NOMO-1 (cell line): ENCODE measurements around the gene NUDT3.
"Not testable (repeated sequence)": the region's sequence is repeated elsewhere in the genome, so short reads cannot be mapped to it uniquely, and the experiment has no call there.

Experiments used
- DNase-seq, 2 experiments: peaks; one replicate each; lab custom pipeline; 2025; ENCODE audit not compliant: unreplicated experiment in 2 of 2; lab: John Stamatoyannopoulos, UW

Gene NUDT3

DNA sequence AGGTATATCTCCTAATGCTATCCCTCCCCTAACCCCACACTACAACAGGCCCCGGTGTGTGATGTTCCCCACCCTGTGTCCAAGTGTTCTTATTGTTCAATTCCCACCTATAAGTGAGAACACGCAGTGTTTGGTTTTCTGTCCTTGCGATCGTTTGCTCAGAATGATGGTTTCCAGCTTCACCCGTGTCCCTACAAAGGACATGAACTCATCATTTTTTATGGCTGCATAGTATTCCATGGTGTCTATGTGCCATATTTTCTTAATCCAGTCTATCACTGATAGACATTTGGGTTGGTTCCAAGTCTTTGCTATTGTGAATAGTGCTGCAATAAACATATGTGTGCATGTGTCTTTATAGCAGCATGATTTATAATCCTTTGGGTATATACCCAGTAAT, 20.6 kb downstream of the NUDT3 start:
- DNase-seq: not testable (repeated sequence)

DNA sequence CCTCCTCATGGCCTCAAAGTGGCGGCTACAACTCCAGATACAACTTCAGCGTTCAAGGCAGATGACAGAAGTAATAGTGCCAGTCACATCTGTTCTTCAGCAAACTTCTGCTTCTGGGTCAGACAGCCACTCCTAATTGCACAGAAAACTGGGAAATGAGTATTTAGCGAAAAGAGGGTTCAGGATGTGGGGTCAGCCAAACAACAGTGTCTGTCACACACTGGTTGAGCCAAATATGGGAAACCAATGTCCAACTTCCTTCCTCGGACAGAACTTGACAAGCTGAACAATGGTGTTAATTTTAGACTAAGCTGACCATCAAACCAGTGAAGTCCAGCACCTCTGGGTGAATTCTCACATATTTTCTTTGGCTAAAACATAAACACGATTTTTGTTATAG, 22.1 kb downstream of the NUDT3 start:
- no peak for DNase-seq

DNA sequence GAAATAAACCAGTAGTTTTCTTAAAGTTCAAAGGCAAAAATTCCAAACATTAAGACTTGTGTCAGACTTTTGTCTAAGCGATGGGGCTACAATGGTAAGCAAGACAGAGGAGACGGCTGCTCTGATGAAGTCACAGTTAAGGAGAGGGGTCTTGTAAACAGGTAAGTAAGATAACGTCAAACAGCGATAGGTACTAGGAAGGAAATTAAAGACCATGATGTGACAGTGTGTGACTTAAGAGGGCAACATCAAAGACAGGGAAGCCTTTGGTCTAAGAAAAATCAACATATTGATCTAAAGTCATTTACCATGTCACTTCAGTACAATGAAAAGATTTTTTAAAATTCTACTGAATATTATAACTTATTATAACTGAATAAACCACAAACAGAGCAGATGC, 23.1 kb downstream of the NUDT3 start:
- no peak for DNase-seq

DNA sequence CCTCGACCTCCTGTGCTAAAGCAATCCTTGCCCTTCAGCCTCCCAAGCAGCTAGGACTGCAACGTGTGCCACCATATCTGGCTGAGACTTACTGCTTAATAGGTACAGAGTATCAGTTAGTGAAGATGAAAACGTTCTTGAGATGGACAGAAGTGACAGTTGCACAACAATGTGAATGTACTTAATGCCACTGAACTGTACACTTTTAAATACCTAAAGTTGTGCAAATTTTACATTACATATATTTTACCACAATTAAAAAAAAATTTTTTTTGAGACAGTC, 25.9 kb downstream of the NUDT3 start:
- DNase-seq: no peak

DNA sequence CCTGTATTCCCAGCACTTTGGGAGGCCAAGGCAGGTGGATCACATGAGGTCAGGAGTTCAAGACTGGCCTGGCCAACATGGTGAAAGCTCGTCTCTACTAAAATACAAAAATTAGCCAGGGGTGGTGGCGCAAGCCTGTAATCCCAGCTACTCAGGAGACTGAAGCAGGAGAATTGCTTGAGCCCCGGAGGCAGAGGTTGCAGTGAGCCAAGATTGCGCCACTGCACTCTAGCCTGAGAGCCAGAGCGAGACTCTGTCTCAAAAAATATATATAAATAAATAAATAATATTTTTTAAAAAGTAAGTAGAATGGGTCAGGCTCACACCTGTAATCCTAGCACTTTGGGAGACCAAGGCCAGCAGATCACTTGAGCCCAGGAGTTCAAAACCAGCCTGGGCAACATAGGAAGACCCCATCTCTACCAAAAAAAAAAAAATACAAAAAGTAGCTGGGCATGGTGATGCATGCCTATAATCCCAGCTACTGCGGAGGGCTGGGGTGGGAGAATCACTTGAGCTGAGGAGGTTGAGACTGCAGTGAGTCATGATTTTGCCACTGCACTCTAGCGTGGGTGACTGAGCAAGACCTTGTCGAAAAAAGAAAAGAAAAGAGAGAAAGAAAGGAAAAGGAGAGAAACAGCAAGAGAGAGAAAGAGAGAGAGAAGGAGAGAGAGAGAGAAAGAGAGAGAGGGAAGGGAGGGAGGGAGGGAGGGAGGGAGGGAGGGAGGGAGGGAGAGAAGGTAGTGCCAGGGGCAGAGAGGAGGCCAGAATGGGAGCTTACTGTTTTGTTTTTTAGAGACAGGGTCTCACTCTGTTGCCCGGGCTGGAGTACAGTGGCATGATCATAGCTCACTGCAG, 26.5 kb downstream of the NUDT3 start:
- not testable (repeated sequence) for DNase-seq

DNA sequence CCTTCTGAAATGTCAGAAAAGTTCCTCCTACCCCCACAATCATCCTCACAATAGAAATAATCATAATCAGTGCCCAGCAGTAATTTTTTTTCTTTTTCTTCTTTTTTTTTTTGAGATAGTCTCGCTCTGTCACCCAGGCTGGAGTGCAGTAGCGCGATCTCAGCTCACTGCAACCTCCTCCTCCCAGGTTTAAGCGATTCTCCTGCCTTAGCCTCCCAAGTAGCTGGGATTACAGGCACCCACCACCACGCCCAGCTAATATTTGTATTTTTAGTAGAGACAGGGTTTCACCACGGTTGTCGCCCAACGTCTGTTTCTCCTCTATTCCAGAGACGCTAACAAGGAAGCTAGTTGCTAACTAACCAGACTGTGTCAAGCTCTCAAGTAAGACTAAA, 28.8 kb downstream of the NUDT3 start:
- DNase-seq: not testable (repeated sequence)

DNA sequence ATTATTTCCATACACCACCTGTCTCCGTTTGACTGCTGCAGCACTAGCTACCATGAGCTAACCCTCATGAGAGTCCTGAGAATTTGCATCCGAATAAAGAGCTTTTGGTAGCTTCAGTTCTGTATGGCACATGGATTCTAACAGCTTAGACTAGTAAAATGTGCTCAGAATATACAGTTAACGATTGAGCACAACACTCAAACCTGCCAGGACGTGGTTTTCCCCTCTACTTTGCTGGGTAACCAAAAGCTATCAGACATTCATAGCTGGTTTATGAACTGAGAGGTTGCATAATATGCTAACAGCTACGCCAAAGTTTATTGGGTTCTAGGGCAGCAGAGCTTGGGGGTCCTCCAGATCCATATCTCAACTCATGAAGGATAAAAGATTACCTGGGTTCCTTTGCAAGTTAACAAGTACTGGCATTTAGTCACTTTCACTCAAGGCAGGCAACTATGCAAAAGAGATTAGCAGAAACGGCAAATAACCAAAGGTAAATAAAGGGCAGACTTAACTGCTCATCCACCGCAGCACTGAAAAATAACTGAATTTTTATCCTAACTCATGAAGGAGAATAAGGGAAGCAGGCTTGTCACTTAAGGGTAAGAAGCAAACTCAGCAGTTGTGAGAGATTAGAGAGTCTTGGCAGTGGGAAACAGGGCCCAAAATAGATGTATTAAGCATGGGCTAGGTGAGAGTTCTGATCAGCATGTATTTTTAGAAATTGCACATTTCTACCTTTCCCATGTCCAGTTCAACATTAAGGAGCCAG, 29.4 kb downstream of the NUDT3 start:
- DNase-seq: peak in 1 of 2 experiments; percentile 48

DNA sequence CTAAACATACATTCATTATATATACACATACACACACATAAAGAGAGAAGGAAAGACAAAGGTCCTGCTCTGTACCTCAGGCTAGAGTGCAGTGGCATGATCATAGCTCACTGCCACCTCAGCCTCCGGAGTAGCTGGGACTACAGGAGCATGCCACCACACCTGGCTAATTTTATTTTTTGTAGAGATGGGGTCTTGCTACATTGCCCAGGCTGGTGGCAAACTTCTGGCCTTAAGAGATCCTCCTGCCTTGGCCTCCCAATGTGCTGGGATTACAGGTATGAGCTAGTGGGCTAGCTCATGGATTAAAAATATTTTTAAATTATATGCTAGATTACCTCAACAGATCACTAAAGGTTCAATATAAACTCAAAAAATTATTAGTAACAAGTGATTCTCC, 30.3 kb downstream of the NUDT3 start:
- DNase-seq: no peak

DNA sequence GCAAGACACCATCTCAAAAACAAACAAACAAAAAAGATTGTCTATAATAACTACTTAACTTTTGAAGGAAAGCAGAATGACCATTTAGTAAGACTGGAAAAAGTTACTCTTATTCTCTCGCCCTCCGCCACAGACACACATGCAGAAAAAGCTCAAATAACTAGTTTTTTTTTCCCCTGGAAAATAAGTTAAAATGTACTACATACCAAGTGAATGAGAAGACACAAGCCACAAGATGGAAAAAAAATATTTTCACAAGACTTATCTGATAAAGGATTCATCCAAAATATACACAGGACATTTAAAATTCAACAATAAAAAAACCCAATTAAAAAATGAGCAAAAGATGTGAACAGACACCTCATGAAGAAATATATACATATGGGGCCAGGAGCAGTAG, 31.9 kb downstream of the NUDT3 start:
- no peak for DNase-seq

DNA sequence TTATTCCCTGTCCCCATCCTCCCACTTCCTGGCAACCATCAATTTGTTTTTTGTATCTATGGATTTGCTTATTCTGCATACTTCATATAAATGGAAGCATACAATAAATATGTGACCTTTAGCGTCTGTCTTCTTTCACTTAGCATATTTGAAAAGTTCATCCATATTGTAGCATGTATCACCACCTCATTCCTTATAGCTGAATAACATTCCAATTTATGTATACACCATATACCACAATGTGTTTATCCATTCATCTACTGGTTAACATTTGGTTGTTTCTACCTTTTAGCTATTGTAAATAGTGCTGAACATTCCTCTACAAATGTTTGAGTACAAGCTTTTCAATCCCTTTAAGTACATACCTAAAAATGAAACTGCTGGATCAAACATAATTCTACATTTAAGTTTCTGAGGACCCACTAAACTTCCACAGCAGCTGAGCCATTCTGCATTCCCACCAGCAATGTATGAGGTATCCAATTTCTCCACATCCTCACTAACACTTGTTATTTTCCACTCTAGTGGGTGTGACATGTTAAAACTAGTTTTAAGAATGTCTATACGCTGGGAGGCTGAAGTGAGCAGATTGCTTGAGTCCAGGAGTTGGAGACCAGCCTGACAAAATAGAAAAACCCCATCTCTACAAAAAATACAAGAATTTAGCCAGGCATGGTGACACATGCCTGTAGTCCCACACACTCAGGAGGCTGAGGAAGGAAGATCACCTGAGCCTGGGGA, 32.9 kb downstream of the NUDT3 start:
- no peak for DNase-seq

DNA sequence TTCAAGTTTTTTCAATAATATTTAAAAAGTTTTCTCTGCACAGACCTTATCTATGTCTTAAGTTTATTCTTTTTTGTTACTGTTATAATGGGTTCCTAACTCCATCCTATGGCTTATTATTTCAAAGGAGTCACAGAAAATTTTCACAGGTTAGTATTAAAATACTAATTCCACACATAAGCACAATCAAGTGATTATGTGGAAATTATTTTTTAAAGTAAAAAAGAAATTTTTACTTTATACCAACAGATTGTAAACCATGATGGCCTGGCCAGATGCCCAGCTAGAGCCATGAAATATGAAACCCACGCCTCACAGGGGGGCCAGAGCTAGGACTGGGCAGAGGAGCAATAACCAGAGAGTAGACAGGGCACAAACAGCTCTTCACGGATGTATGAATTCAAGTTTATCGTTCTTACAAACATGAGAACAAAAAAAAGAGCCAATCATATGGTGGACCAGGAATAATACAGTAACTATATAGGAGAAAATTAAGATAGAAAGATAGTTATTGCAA, 34.0 kb downstream of the NUDT3 start:
- no peak for DNase-seq

DNA sequence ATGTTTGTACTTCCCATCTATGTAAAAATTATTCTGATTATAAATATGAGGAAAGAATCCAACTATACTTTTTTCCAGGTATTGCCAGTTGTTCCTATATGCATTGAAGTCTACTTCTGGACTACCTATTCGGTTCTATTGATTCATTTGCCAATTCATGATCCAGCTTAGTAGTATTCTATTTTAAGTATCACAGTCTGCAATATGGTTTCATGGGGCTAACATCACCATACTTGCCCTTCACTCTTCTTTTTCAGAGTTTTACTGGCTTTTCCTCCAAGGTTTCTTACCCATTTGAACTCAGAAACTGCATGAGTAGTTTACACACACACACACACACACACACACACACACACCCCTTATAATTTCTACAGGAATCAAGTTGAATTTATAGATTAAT, 34.5 kb downstream of the NUDT3 start:
- DNase-seq: no peak

DNA sequence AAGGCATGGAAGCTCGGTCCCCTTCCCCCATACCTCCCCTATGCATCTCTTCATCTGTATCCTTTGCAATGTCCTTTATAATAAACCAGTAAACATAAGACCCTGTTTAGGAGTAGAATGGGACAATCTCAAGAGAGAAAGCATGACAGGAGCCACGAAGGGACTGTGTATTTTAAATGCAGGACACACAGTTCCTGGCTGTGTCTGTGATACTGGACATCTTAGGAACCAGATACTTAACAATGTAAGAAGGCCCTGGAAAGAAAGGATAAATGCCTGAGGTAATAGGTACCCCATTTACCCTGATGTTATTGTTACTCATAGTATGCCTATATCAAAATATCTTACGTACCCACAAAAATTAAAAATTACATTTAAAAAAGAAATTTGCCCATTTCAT, 36.6 kb downstream of the NUDT3 start:
- DNase-seq: no peak

DNA sequence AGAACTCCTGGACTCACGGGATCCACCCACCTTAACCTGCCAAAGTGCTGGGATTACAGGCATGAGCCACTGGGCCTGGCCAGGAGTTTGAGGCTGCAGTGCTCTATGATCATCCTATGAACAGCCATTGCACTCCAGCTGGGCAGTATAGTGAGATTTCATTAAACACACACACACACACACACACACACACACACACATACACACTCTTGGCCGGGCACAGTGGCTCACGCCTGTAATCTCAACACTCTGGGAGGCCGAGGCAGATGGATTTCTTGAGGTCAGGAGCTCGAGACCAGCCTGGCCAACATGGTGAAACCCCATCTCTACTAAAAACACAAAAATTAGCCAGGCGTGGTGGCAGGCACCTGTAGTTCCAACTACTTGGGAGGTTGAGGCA, 38.2 kb downstream of the NUDT3 start:
- DNase-seq: not testable (repeated sequence)

DNA sequence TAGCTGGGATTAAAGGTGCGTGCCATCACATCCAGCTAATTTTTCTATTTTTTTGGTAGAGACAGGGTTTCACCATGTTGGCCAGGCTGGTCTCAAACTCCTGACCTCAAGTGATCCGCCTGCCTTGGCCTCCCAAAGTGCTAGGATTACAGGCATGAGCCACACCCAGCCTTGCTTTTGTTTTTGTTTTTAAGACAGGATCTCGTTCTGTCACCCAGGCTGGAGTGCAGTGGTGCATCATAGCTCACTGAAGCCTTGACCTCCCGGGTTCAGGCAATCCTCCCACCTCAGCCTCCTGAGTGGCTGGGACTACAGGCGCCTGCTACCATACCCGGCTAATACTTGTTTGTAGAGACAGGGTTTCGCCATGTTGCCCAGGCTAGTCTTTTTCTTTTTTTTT, 38.9 kb downstream of the NUDT3 start:
- not testable (repeated sequence) for DNase-seq

DNA sequence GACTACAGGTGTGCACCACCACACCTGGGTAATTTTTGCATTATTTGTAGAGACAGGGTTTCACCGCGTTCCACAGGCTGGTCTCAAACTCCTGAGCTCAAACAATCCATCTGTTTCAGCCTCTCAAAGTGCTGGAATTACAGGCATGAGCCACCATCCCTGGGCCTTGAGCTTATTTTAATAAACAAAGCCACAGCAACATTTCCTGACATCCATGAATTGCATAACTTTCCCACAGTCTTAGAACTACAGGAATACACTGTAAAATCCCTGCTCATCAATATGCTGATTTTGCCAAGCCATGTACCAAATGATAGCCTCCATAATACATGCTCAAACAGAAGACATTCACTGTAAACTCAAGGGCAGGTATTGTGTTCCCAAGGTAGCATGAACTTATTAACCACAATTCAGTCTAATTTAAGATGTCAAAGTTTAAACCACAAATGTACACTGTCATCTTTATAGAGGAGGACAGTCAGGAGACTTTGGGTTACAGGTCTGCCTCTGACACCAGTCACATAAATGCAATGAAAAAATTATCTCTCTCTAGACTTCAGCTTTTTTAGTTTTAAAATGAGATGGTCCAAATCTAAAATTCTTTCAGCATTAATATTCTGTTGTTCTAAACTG, 40.0 kb downstream of the NUDT3 start:
- no peak for DNase-seq

DNA sequence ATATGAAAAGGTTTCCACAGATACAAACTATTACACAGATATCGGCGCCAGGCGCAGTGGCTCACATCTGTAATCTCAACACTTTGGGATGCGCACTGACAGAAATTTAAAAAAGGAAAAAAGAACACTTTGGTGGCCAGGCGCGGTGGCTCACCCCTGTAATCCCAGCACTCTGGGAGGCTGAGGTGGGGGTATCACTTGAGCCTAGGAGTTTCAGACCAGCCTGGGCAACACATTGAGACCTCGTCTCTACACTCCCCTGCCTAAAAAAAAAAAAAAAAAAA, 41.6 kb downstream of the NUDT3 start:
- DNase-seq: no peak

DNA sequence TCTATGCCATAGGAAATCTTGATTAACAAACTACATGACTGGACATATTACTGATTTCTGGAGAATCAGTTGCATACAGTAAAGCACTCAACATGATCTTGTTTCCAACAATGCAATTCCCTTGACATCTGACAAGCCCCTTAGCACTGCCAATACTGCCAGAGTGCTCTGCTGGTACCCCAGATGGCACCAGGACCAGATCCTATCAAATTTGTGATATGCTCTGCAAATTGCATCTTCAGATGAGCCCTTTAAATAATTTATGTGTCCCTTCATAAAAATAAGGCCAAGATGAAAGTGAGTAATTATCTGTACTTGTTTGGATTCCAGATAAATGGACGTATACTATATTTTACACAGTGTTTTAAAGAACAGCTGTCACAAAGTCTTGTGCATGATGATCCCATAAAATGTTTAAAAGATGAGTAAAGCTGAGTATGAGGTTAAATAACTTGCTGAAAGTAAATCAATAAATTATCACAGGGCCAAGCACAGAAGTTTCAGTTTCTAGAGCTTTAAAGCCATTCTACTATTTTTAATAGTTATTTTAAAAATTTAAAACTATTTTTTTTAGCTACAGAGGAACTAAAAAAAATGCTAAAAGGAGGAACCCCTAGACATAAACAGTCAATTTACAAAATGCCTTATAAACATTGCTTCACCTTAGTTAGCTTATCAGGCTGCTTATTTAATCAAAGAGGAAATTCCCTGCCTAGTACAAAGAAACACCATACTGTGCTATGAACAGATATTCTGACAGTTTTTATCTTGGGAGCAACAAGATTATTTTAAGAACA, 42.1 kb downstream of the NUDT3 start:
- peak in 1 of 2 experiments; percentile 32 for DNase-seq

DNA sequence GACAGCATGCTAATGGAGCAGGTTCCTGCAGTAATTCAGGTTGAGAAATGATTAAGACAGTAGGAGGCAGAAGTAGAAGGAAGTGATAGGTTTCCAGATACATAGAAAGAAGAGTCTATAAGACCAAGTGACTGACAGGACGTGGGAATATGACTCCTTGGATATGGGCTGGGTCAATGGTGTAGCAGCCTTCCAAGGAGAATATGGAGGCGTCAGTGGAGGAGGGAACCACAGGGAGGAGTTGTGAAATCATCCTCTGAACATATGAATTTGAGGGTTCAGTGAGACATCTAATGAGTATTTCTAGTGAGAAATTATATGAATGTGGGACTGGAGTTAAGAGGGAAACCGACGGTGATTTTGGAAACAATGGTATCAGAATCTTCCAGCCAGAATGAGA, 43.3 kb downstream of the NUDT3 start:
- no peak for DNase-seq

DNA sequence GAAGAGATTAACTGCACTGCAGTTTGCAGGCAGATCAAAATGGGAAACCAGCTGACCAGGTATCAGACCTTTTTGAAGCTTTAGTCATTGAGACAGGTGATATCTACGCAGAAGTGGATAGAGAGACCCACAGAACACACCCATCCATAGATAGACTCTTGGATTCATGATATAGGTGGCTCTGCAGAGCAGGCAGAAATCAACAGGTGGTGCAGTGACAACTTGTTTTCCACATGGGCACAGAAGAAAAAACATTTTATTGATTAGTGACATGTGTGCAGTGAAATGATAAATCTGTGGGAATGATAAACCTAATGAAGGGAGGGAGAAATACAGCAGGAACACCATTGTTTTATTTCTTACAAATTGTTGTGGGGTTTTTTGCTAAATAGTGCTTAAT, 45.2 kb downstream of the NUDT3 start:
- DNase-seq: no peak
